ENCODE results near the gene FXYD2. TPM values are rescaled to one million over a fixed set of nuclear protein-coding genes. Genes with fewer than 3 reads are reported as not detected.

FXYD2 gene
- total RNA-seq: 0.91 TPM in 1 of 2 replicates, not detected in the other
- long read RNA-seq: 0 reads

DNA sequence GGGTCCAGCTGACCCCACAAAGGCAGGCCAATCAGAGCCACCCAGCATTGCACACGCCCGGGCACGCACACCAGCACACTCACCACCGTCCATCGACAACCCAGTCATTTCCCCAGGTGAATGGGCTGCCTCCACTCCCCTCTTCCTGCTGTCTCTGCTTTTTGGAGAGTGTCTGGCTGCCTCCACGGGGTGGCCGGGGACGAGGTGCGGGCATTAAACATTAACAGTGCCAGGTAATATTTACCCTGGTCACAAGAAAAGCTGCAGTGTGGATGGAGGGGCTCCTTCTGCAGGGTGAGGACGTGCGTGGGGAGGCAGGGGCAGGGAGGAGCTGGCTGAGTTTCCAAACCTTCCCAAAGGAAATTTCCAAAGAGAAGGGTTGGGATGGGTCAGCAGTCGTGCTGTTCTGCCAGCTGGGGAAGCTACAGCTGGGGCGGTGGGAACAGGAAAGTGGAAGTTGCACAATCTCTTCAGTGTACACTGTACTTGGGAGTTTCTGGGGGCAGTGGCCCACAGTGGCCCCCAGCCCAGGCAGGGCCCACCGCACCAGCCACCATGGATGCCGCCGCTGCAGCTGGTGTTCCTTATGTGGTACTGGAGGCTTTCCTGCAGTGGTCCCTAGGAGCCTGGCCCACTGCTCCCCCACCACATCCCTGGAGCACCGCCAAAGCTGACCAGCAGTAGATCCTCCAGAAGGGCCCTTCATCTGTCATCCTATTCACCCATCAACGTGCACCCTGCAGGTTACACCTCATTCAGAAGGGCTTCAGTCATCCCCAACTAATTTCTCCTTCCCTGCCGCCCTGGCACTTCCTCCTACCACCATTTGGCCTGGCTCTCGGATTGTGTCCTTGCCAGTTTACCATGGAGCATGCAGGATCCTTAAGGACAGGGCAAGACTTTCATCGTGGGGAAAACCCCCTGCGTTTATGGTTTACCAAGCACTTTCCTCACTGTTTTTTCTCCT lies at the start of gene FXYD2:
TSS of gene FXYD2 (minus strand) at position 174 of the 967 bp plus-strand sequence. CDS start at position 108, 66 bp downstream.
- no peak within 1 kb of the TSS for H3K27ac Mint-ChIP-seq (ENCODE audit: unreplicated experiment)
- H3K4me1 Mint-ChIP-seq (ENCODE audit: unreplicated experiment): peaks cover 2% of the 10 kb centered on the region
- DNase-seq (ENCODE audit: extremely low spot score, unreplicated experiment): no peak
- no peaks in the 10 kb centered on the region for H3K36me3 Mint-ChIP-seq (ENCODE audit: unreplicated experiment)
- no peaks in the 10 kb centered on the region for H3K9me3 Mint-ChIP-seq (ENCODE audit: unreplicated experiment)
- no peak within 1 kb of the TSS for H3K4me3 Mint-ChIP-seq (ENCODE audit: unreplicated experiment)
- no peaks in the 10 kb centered on the region for H3K27me3 Mint-ChIP-seq (ENCODE audit: unreplicated experiment)
- no peak for TF ChIP-seq CTCF (IDR thresholded peaks at IDR 0.05)

DNA sequence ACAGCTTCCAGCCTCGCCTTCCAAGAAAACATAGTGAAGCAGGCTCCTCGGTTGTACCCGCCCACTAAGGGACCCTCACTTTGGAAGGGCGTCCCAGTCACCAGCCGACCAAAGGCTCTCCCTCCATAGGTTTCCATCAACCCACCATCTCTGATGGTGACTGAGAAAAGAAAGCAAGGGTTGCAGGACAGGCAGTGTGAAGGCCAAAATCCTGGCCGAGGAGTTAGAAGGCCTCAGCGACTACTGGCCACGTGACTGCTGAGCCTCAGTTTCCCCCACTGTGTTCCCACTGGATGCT lies 49.2 kb upstream of the FXYD2 start:
- H3K27me3 Mint-ChIP-seq (ENCODE audit: unreplicated experiment): peaks cover 58% of the 10 kb centered on the region
- no peak for TF ChIP-seq CTCF (IDR thresholded peaks at IDR 0.05)
- H3K4me1 Mint-ChIP-seq (ENCODE audit: unreplicated experiment): peaks cover 12% of the 10 kb centered on the region
- no peaks in the 10 kb centered on the region for H3K36me3 Mint-ChIP-seq (ENCODE audit: unreplicated experiment)
- no peaks in the 10 kb centered on the region for H3K9me3 Mint-ChIP-seq (ENCODE audit: unreplicated experiment)
- H3K4me3 Mint-ChIP-seq (ENCODE audit: unreplicated experiment): no peak overlapping the region
- DNase-seq (ENCODE audit: extremely low spot score, unreplicated experiment): no peak
- H3K27ac Mint-ChIP-seq (ENCODE audit: unreplicated experiment): no peak overlapping the region

- peaks cover 58% of the 10 kb centered on the region for H3K27me3 Mint-ChIP-seq (ENCODE audit: unreplicated experiment)
- TF ChIP-seq CTCF (IDR thresholded peaks at IDR 0.05): no peak
- H3K9me3 Mint-ChIP-seq (ENCODE audit: unreplicated experiment): no peaks in the 10 kb centered on the region
- DNase-seq (ENCODE audit: extremely low spot score, unreplicated experiment): no peak
- no peak overlapping the region for H3K27ac Mint-ChIP-seq (ENCODE audit: unreplicated experiment)
- peaks cover 12% of the 10 kb centered on the region for H3K4me1 Mint-ChIP-seq (ENCODE audit: unreplicated experiment)
- H3K36me3 Mint-ChIP-seq (ENCODE audit: unreplicated experiment): no peaks in the 10 kb centered on the region
- no peak overlapping the region for H3K4me3 Mint-ChIP-seq (ENCODE audit: unreplicated experiment)
Observed at GRCh38 chr11:117872975-117873827, 48.7 kb upstream of the FXYD2 start.

- Mint-ChIP-seq H3K27ac (ENCODE audit: unreplicated experiment) (no peak overlapping the region), H3K4me1 (ENCODE audit: unreplicated experiment) (peaks cover 12% of the 10 kb centered on the region), H3K36me3 (ENCODE audit: unreplicated experiment) (no peaks in the 10 kb centered on the region), H3K27me3 (ENCODE audit: unreplicated experiment) (peaks cover 54% of the 10 kb centered on the region), H3K9me3 (ENCODE audit: unreplicated experiment) (no peaks in the 10 kb centered on the region), H3K4me3 (ENCODE audit: unreplicated experiment) (no peak overlapping the region)
- no peak for TF ChIP-seq CTCF (IDR thresholded peaks at IDR 0.05)
- no peak for DNase-seq (ENCODE audit: extremely low spot score, unreplicated experiment)
Observed at GRCh38 chr11:117872420-117872961, 47.9 kb upstream of the FXYD2 start.

Data from osteocyte (in vitro differentiated cells).